Mesenchymal stem cell (in vitro differentiated cells and primary cell): ENCODE measurements around the gene PBX1.

ENCODE experiments used
- DNase-seq: peaks from one replicate; pipeline ENCODE4 v3.0.0-alpha.2; 2013
- H2AFZ ChIP-seq: one replicate; pipeline ENCODE4 v1.6.1; 2013; ENCODE audit warnings: low read depth, mild to moderate bottlenecking, control low read depth, inconsistent platforms, low read length, moderate library complexity
- H2AK5ac ChIP-seq: 2 replicates; pipeline ENCODE4 v1.6.1; 2013; ENCODE audit warnings: low read length, moderate library complexity, mild to moderate bottlenecking, inconsistent platforms; ENCODE audit not compliant: severe bottlenecking
- H2BK120ac ChIP-seq: one replicate; pipeline ENCODE4 v1.6.1; 2013; ENCODE audit warnings: low read depth, mild to moderate bottlenecking, inconsistent platforms, low read length, moderate library complexity
- H2BK12ac ChIP-seq, 2 experiments: one replicate each; pipeline ENCODE4 v1.6.1; 2013; ENCODE audit warnings: inconsistent platforms in 2 of 2, low read length in 2 of 2, mild to moderate bottlenecking in 2 of 2, moderate library complexity in 2 of 2, control low read depth in 1 of 2
- H2BK15ac ChIP-seq: one replicate; pipeline ENCODE4 v1.6.1; 2013; ENCODE audit warnings: mild to moderate bottlenecking, low read depth, inconsistent platforms; ENCODE audit not compliant: poor library complexity, severe bottlenecking
- H2BK5ac ChIP-seq: 2 replicates; pipeline ENCODE4 v1.6.1; 2013; ENCODE audit warnings: low read depth, mild to moderate bottlenecking, low read length, control low read depth, inconsistent platforms; ENCODE audit not compliant: poor library complexity, severe bottlenecking
- H3K14ac ChIP-seq, 2 experiments: one replicate each; pipeline ENCODE4 v1.6.1; 2013; ENCODE audit warnings: inconsistent platforms in 2 of 2, low read length in 2 of 2, control low read depth in 1 of 2, mild to moderate bottlenecking in 1 of 2, moderate library complexity in 1 of 2
- H3K18ac ChIP-seq, 2 experiments: one replicate each; pipeline ENCODE4 v1.6.1; 2013; ENCODE audit warnings: inconsistent platforms in 2 of 2, low read length in 2 of 2, control low read depth in 1 of 2, low read depth in 1 of 2, mild to moderate bottlenecking in 1 of 2
- H3K23ac ChIP-seq, 2 experiments: one replicate each; pipeline ENCODE4 v1.6.1; 2013; ENCODE audit warnings: inconsistent platforms in 2 of 2, low read length in 2 of 2, mild to moderate bottlenecking in 2 of 2, moderate library complexity in 2 of 2, control low read depth in 1 of 2
- H3K27ac ChIP-seq: 2 replicates; pipeline ENCODE4 v1.5.1; 2013; ENCODE audit warnings: mild to moderate bottlenecking, moderate library complexity, low read length, control low read depth, inconsistent platforms; ENCODE audit not compliant: poor library complexity, severe bottlenecking
- H3K27me3 ChIP-seq, 2 experiments: 2 replicates each; pipeline versions ENCODE4 v1.6.1 to v1.7.0; 2013; ENCODE audit warnings: low read length in 2 of 2, mild to moderate bottlenecking in 2 of 2, moderate library complexity in 2 of 2, control low read depth in 1 of 2, inconsistent platforms in 1 of 2; ENCODE audit not compliant: control insufficient read depth in 1 of 2, insufficient read depth in 1 of 2
- H3K36me3 ChIP-seq, 2 experiments: 2 replicates each; pipeline versions ENCODE4 v1.6.1 to v1.7.0; 2013; ENCODE audit warnings: low read length in 2 of 2, control low read depth in 1 of 2, inconsistent platforms in 1 of 2, low read depth in 1 of 2, mild to moderate bottlenecking in 1 of 2; ENCODE audit not compliant: insufficient read depth in 2 of 2, control insufficient read depth in 1 of 2
- H3K4ac ChIP-seq, 2 experiments: one replicate each; pipeline ENCODE4 v1.6.1; 2013; ENCODE audit warnings: inconsistent platforms in 2 of 2, low read length in 2 of 2, mild to moderate bottlenecking in 2 of 2, moderate library complexity in 2 of 2, control low read depth in 1 of 2, low read depth in 1 of 2
- H3K4me1 ChIP-seq: 2 replicates; pipeline ENCODE4 v1.6.1; 2013; ENCODE audit warnings: low read depth, low read length, control low read depth; ENCODE audit not compliant: control insufficient read depth, insufficient read depth
- H3K4me2 ChIP-seq: 2 replicates; pipeline ENCODE4 v1.6.1; 2013; ENCODE audit warnings: low read length, mild to moderate bottlenecking, inconsistent platforms; ENCODE audit not compliant: poor library complexity, severe bottlenecking
- H3K4me3 ChIP-seq, 2 experiments: 2 replicates each; pipeline versions ENCODE4 v1.5.1 to v1.7.0; 2013; ENCODE audit warnings: low read length in 2 of 2, mild to moderate bottlenecking in 2 of 2, control low read depth in 1 of 2, low read depth in 1 of 2; ENCODE audit not compliant: insufficient read depth in 1 of 2
- H3K79me1 ChIP-seq: replicated peaks from 2 replicates; pipeline ENCODE4 v1.6.1; 2013; ENCODE audit warnings: mild to moderate bottlenecking, control low read depth, low read length, inconsistent platforms; ENCODE audit not compliant: poor library complexity, severe bottlenecking
- H3K9ac ChIP-seq: 2 replicates; pipeline ENCODE4 v1.7.0; 2013; ENCODE audit warnings: mild to moderate bottlenecking, low read length, moderate library complexity
- H3K9me3 ChIP-seq: 2 replicates; pipeline ENCODE4 v1.7.0; 2013; ENCODE audit warnings: mild to moderate bottlenecking, low read length; ENCODE audit not compliant: control insufficient read depth
- H4K8ac ChIP-seq: one replicate; pipeline ENCODE4 v1.6.1; 2013; ENCODE audit warnings: inconsistent platforms, mild to moderate bottlenecking, low read length, moderate library complexity
- H4K91ac ChIP-seq: one replicate; pipeline ENCODE4 v1.6.1; 2013; ENCODE audit warnings: mild to moderate bottlenecking, low read length, inconsistent platforms
- WGBS: methylation state at CpG from one replicate; pipeline ENCODE4 v1.1.7; 2013; ENCODE audit warnings: mixed read lengths; 5-methylcytosine and 5-hydroxymethylcytosine counted together

Gene PBX1

GRCh38 chr1:164740000-164740526 lies 181.1 kb downstream of the PBX1 start:
- Histone ChIP-seq H3K14ac (no peak overlapping the region), H4K91ac (no peak overlapping the region), H2AFZ (no peak overlapping the region), H2BK15ac (no peak overlapping the region), H3K9ac (no peak overlapping the region), H3K4ac (no peak overlapping the region), H2AK5ac (no peak overlapping the region), H3K23ac (no peak overlapping the region), H3K18ac (no peak overlapping the region), H3K27ac (no peak overlapping the region), H3K4me3 (no peak overlapping the region), H3K79me1 (peaks cover 2% of the 10 kb centered on the region), H3K4me2 (no peak overlapping the region), H2BK5ac (no peak overlapping the region), H2BK12ac (no peak overlapping the region), H3K27me3 (no peaks in the 10 kb centered on the region), H3K4me1 (no peaks in the 10 kb centered on the region), H2BK120ac (no peak overlapping the region), H3K9me3 (no peaks in the 10 kb centered on the region), H3K36me3 (no peaks in the 10 kb centered on the region), H4K8ac (no peak overlapping the region)
- WGBS = 90% methylated on average over 2 of the region's 3 CpGs
- no peak for DNase-seq

- no peak overlapping the region for H3K27ac ChIP-seq
- H2BK120ac ChIP-seq = no peak overlapping the region
- H3K9ac ChIP-seq = no peak overlapping the region
- DNase-seq = no peak
- no peak overlapping the region for H3K18ac ChIP-seq
- 97% methylated on average over 2 of the region's 3 CpGs for WGBS
- H2AK5ac ChIP-seq = no peak overlapping the region
- no peak overlapping the region for H3K4me3 ChIP-seq
- no peak overlapping the region for H3K4me2 ChIP-seq
- no peaks in the 10 kb centered on the region for H3K36me3 ChIP-seq
- peaks cover 2% of the 10 kb centered on the region for H3K79me1 ChIP-seq
- no peak overlapping the region for H2BK5ac ChIP-seq
- H2BK12ac ChIP-seq = no peak overlapping the region
- no peak overlapping the region for H4K8ac ChIP-seq
- H3K4me1 ChIP-seq = no peaks in the 10 kb centered on the region
- H3K4ac ChIP-seq = no peak overlapping the region
- H3K27me3 ChIP-seq = no peaks in the 10 kb centered on the region
- no peak overlapping the region for H2AFZ ChIP-seq
- H2BK15ac ChIP-seq = no peak overlapping the region
- H4K91ac ChIP-seq = no peak overlapping the region
- no peaks in the 10 kb centered on the region for H3K9me3 ChIP-seq
- no peak overlapping the region for H3K14ac ChIP-seq
- H3K23ac ChIP-seq = no peak overlapping the region
These were observed 183.8 kb downstream of the PBX1 start for GRCh38 chr1:164742745-164743144.

GRCh38 chr1:164743976-164744375 lies 185.0 kb downstream of the PBX1 start:
- Histone ChIP-seq H3K4ac (no peak overlapping the region), H2BK12ac (no peak overlapping the region), H2AFZ (no peak overlapping the region)

GRCh38 chr1:164745736-164746135 lies 186.8 kb downstream of the PBX1 start:
- DNase-seq = no peak
- Histone ChIP-seq H2AFZ (no peak overlapping the region), H4K8ac (no peak overlapping the region), H3K23ac (no peak overlapping the region), H2BK15ac (no peak overlapping the region), H3K27ac (no peak overlapping the region), H3K14ac (no peak overlapping the region), H3K4ac (no peak overlapping the region), H3K9me3 (no peaks in the 10 kb centered on the region), H3K9ac (no peak overlapping the region), H2BK120ac (no peak overlapping the region), H2BK12ac (no peak overlapping the region), H3K79me1 (no peaks in the 10 kb centered on the region), H3K27me3 (no peaks in the 10 kb centered on the region), H2BK5ac (no peak overlapping the region), H3K4me3 (no peak overlapping the region), H3K18ac (no peak overlapping the region), H2AK5ac (no peak overlapping the region), H3K4me1 (peaks cover 2% of the 10 kb centered on the region), H3K36me3 (no peaks in the 10 kb centered on the region), H4K91ac (no peak overlapping the region), H3K4me2 (no peak overlapping the region)
- WGBS = 93% methylated on average over 3 of the region's 5 CpGs

More at GRCh38 chr1:164743976-164744375, 185.0 kb downstream of the PBX1 start:
- Histone ChIP-seq H3K9ac (no peak overlapping the region), H3K4me1 (peaks cover 2% of the 10 kb centered on the region), H3K36me3 (no peaks in the 10 kb centered on the region), H4K91ac (no peak overlapping the region), H2AK5ac (no peak overlapping the region), H3K27me3 (no peaks in the 10 kb centered on the region), H3K4me2 (no peak overlapping the region), H4K8ac (no peak overlapping the region), H3K79me1 (peaks cover 2% of the 10 kb centered on the region), H3K27ac (no peak overlapping the region), H2BK15ac (no peak overlapping the region), H2BK5ac (no peak overlapping the region), H2BK120ac (no peak overlapping the region), H3K9me3 (no peaks in the 10 kb centered on the region), H3K18ac (no peak overlapping the region), H3K14ac (no peak overlapping the region), H3K23ac (no peak overlapping the region), H3K4me3 (no peak overlapping the region)
- 100% methylated on average over 2 of the region's 2 CpGs for WGBS
- no peak for DNase-seq
